ENCODE data around the gene FSTL3.
"Not testable (repeated sequence)": the region's sequence is repeated elsewhere in the genome, so short reads cannot be mapped to it uniquely, and the experiment has no call there.

The FSTL3 gene

DNA sequence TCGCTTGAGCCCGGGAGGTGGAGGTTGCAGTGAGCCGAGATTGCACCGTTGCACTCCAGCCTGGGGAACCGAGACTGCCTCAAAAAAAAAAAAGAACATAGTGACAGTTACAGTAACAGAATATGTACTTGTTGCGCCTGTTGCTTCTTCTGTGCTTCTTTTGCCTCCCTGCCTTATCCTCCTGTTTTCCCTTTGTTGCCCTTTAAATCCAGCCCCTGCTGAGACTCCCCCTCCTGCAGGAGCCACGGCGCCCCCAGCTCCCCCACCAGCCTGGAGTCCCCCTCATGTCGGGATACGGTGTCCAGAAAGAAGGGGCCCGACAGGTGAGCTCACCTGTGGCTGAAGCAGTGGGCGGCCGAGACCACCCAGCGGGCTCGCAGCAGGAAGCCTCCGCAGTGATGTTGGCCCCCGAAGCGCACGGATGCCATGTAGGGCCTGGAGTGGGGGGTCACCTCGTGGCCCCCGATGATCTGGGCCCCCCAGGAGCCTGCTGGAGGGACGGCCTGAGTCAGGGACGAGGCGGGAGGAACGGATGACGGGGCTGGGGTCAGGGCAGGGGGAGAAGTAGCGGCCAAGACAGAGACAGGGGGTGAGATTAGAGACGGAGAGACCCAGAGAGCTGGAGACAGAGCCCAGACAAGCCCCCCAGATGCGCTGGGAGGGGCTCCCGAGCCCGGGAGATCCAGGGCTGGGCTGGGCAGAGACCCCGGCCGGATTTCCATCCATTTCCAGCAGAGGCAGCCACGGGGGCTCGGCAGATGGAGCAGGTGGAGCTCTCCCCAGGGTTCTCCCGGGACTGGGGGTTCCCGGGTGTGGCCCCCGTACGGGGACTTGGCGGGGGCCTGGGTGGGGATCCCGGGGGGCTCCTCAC, 18.5 kb downstream of the FSTL3 start:
- H3K4me3 Mint-ChIP-seq: peak overlapping the region; percentile 60
- H3K9me3 Mint-ChIP-seq: no peaks in the 10 kb centered on the region
- peak overlapping the region; percentile 51 for H3K27ac Mint-ChIP-seq
- intact Hi-C loops (cut with micrococcal nuclease): no loop called here
- H3K27me3 Mint-ChIP-seq: peaks cover 22% of the 10 kb centered on the region
- H3K4me1 Mint-ChIP-seq (ENCODE audit: low read depth): peaks cover 38% of the 10 kb centered on the region
- no peaks in the 10 kb centered on the region for H3K36me3 Mint-ChIP-seq (ENCODE audit: low read depth)

DNA sequence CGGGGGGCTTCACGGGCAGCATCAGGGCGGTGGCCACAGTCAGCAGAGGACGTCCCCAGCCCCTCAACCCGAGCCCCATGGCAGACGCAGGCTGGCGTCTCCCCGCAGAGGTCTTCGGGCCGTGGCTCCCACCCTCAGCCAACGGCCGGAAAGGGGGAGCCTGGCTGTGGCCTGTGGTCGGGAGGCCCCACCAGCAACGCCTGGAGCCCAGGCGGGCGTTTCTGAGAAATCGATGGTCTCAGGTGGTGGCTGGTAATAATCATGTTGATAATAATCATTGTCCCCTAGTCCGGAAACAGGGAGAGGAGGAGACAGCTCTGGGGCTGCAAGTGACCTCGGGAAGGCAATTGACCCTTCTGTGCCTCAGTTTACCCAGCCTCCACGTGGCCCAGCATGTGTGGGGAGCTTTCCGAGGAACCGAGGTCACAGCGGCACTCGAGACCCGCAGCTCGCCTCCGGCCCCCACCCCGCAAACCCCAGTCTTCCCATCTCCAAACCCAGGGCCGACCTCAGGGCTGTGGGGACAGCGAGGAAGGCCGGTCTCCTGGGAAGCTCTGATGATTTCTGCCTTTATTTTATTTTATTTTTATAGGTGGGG, 19.3 kb downstream of the FSTL3 start, which contains the start of gene PRSS57:
Gene PRSS57, minus strand, starts transcription at position 101 of the 598 bp plus-strand sequence. Its CDS starts 22 bp downstream, at position 79.
- peaks cover 22% of the 10 kb centered on the region for H3K27me3 Mint-ChIP-seq
- H3K4me3 Mint-ChIP-seq: peak within 1 kb of the TSS; percentile 60
- H3K27ac Mint-ChIP-seq: peak within 1 kb of the TSS; percentile 51
- intact Hi-C loops (cut with micrococcal nuclease): no loop called here
- no peaks in the 10 kb centered on the region for H3K36me3 Mint-ChIP-seq (ENCODE audit: low read depth)
- peaks cover 38% of the 10 kb centered on the region for H3K4me1 Mint-ChIP-seq (ENCODE audit: low read depth)
- no peaks in the 10 kb centered on the region for H3K9me3 Mint-ChIP-seq

DNA sequence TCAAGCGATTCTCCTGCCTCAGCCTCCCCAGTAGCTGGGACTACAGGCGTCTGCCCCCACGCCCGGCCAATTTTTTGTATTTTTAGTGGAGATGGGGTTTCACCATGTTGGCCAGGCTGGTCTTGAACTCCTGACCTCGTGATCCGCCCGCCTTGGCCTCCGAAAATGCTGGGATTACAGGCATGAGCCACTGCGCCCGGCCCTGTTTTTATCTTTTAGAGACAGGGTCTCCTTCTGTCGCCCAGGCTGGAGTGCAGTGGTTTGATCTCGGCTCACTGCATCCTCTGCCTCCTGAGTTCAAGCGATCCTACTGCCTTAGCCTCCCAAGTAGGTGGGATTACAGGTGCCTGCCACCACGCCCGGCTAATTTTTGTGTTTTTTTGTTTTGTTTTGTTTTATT, 22.3 kb downstream of the FSTL3 start:
- intact Hi-C loops (cut with micrococcal nuclease); H3K4me3 Mint-ChIP-seq; H3K9me3 Mint-ChIP-seq; H3K36me3 Mint-ChIP-seq (ENCODE audit: low read depth): not testable (repeated sequence)
- peaks cover 60% of the 10 kb centered on the region for H3K4me1 Mint-ChIP-seq (ENCODE audit: low read depth)
- peaks cover 22% of the 10 kb centered on the region for H3K27me3 Mint-ChIP-seq
- peak overlapping the region; percentile 61 for H3K27ac Mint-ChIP-seq

DNA sequence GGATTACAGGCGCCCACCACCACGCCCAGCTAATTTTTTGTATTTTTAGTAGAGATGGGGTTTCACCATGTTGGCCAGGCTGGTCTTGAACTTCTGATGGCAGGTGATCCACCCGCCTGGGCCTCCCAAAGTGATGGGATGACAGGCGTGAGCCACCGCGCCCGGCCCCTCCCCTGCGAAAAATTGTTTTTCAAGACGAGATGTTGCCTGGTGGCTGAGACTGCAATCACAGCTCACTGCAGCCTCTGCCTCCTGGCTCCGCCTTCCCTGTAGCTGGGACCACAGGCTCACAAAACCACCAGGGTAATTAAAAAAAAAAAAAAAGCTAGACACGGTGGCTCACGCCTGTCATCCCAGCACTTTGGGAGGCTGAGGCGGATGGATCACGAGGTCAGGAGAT, 23.7 kb downstream of the FSTL3 start:
- peaks cover 11% of the 10 kb centered on the region for H3K27me3 Mint-ChIP-seq
- H3K27ac Mint-ChIP-seq: peak overlapping the region; percentile 61
- H3K9me3 Mint-ChIP-seq; intact Hi-C loops (cut with micrococcal nuclease); H3K36me3 Mint-ChIP-seq (ENCODE audit: low read depth): not testable (repeated sequence)
- H3K4me1 Mint-ChIP-seq (ENCODE audit: low read depth): peaks cover 58% of the 10 kb centered on the region
- peak overlapping the region; percentile 9 for H3K4me3 Mint-ChIP-seq

DNA sequence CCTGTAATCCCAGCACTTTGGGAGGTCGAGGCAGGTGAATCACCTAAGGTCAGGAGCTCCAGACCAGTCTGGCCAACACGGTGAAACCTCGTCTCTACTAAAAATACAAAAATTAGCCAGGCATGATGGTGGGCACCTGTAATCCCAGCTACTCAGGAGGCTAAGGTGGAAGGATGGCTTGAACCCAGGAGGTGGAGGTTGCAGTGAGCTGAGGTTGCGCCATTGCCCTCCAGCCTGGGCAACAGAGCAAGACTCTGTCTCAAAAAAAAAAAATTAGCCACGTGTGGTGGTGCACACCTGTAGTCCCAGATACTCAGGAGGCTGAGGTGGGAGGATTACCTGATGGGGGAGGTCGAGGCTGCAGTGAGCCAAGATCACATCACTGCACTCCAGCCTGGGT, 26.7 kb downstream of the FSTL3 start:
- Mint-ChIP-seq H3K4me3 (peak overlapping the region; percentile 92), H3K27me3 (peaks cover 14% of the 10 kb centered on the region), H3K4me1 (ENCODE audit: low read depth) (peaks cover 44% of the 10 kb centered on the region), H3K27ac (peak overlapping the region; percentile 85)
- intact Hi-C loops (cut with micrococcal nuclease); H3K9me3 Mint-ChIP-seq; H3K36me3 Mint-ChIP-seq (ENCODE audit: low read depth): not testable (repeated sequence)

DNA sequence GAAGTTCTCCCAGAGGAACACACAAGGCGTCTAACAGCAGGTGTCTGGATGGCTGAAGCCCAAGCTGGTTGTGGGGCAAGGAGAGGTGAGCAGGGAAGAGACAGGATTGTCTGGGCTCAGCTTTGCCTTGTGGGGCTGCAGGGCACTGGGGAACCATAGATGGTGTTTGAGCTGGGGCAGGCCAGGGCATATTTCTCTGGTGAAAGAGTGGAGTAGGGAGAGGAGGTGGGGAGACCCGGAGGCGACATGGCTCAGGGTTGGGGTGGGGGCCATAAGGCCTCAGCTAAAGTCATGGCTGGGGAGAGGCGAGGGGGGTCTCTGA, 27.1 kb downstream of the FSTL3 start:
- H3K27ac Mint-ChIP-seq: peak overlapping the region; percentile 85
- intact Hi-C loops (cut with micrococcal nuclease): no loop called here

DNA sequence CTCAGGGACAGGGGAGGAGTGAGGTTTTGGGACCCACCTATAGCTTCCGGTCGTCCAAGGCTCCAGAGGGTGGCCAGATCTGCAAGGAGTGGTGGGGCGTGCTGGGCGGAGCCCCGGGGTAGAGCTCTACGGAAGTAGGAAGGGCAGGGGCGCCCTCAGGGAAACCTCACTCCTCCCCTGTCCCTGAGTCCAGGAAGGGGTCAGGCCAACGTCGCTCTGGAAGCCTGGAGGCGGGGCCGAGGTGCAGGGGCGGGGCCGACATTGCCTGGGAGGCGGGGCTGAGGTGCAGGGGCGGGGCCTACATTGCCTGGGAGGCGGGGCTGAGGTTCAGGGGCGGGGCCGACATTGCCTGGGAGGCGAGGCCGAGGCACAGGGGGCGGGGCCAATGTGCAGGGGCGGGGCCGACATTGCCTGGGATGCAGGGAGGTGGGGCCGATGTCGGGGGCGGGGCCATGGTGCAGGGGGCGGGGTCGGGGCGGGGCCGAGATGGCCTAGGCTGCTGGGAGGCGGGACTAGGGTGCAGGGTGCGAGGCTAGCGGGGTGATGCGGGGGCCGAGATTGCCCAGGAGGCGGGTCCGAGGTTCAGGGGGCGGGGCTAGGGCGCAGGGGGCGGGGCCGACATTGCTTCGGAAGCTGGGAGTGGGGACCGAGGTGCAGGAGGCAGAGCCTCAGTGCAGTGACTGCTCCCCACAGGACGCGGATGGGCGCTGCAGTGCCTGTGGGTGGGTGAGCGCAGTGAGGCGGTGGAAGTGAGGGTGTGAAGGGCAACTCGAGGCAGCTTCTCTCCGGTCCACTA, 27.7 kb downstream of the FSTL3 start:
- peak overlapping the region; percentile 92 for H3K4me3 Mint-ChIP-seq
- intact Hi-C loops (cut with micrococcal nuclease): loop anchor here (1.0 kb wide), 1 partner anchor 23 kb away; no protein-coding TSS in a partner anchor
- peaks cover 8% of the 10 kb centered on the region for H3K36me3 Mint-ChIP-seq (ENCODE audit: low read depth)

More for the DNA sequence above, 27.1 kb downstream of the FSTL3 start:
- peak overlapping the region; percentile 92 for H3K4me3 Mint-ChIP-seq
- peaks cover 18% of the 10 kb centered on the region for H3K27me3 Mint-ChIP-seq
- H3K9me3 Mint-ChIP-seq: no peaks in the 10 kb centered on the region
- peaks cover 8% of the 10 kb centered on the region for H3K36me3 Mint-ChIP-seq (ENCODE audit: low read depth)
- peaks cover 44% of the 10 kb centered on the region for H3K4me1 Mint-ChIP-seq (ENCODE audit: low read depth)

DNA sequence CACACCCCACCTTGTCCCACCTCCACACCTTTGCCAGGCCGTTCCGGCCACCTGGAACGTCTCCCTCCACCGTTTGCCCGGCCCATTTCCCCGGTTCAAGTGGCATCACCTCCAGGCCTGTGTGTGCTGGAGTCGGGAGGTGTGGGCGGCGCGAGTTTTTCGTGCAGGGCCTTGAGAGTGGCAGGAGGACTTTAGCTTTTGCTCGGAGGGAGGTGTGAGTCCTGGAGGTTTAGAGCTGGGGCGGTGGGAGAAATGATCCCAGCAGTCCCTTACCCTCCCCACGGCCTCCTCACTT, 28.2 kb downstream of the FSTL3 start:
- Mint-ChIP-seq H3K27ac (peak overlapping the region; percentile 85), H3K9me3 (no peaks in the 10 kb centered on the region), H3K4me1 (ENCODE audit: low read depth) (peaks cover 33% of the 10 kb centered on the region), H3K4me3 (peak overlapping the region; percentile 66), H3K27me3 (peaks cover 21% of the 10 kb centered on the region), H3K36me3 (ENCODE audit: low read depth) (peaks cover 8% of the 10 kb centered on the region)
- intact Hi-C loops (cut with micrococcal nuclease): loop anchor here (1.0 kb wide), 1 partner anchor 23 kb away; no protein-coding TSS in a partner anchor

More for the DNA sequence above, 27.7 kb downstream of the FSTL3 start:
- H3K4me1 Mint-ChIP-seq (ENCODE audit: low read depth): peaks cover 38% of the 10 kb centered on the region
- H3K27me3 Mint-ChIP-seq: peaks cover 21% of the 10 kb centered on the region
- H3K27ac Mint-ChIP-seq: peak overlapping the region; percentile 85
- no peaks in the 10 kb centered on the region for H3K9me3 Mint-ChIP-seq

DNA sequence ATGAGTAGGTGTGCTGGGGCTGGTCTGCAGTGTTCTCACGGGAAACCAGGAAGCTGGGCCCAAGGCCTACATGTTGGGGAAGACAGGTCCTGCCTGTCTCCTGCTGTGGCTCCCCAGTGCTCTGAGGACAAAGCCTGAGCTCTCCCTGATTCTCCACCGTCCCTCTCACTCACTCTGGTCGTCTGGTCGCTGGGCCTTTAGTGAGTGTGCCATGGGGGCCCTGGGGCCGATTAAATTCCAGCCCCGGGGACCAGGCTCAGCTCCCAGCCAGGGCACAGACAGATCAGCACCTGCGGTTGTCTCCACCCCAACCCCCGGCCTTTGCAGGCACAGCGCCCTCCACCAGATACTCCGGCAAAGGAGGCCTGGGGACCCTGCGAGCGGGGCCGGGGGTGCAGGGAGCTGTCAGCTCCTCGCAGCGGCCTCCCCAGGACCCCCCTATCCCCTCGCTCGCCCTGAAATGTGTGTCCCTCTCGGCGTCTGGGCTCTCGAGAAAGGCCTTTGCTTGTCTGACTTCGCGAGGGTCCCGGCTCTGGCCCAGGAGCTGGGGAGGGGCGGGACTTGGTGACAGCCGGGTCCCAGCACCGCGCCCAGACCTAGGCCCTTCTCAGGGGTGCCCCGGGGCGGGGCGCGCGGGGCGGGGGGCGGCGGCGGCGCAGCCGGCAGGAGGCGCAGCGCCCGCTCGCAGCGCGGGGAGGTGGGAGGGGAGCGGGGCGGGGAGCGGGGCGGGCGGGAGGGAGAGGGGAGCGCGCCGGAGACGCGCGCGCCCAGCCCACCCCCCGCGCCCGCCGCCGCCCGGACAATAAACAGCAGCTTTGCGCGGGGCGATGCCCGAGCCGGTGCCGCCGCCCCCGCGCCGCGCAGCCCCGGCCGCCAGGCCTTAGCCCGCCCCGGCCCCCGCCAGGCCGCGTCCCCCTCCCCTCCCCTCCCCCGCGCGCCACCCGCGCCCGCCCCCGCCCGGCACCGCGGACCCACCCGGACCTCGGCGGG, 32.3 kb downstream of the FSTL3 start, which contains the start of gene PALM:
Gene PALM, plus strand, starts transcription at position 782 of the 990 bp plus-strand sequence. CDS start 212 bp downstream, outside the sequence.
- H3K9me3 Mint-ChIP-seq: no peaks in the 10 kb centered on the region
- H3K4me1 Mint-ChIP-seq (ENCODE audit: low read depth): peaks cover 10% of the 10 kb centered on the region
- no peak within 1 kb of the TSS for H3K27ac Mint-ChIP-seq
- peaks cover 3% of the 10 kb centered on the region for H3K36me3 Mint-ChIP-seq (ENCODE audit: low read depth)
- peak within 1 kb of the TSS; percentile 48 for H3K4me3 Mint-ChIP-seq
- intact Hi-C loops (cut with micrococcal nuclease): no loop called here
- peaks cover 55% of the 10 kb centered on the region for H3K27me3 Mint-ChIP-seq

DNA sequence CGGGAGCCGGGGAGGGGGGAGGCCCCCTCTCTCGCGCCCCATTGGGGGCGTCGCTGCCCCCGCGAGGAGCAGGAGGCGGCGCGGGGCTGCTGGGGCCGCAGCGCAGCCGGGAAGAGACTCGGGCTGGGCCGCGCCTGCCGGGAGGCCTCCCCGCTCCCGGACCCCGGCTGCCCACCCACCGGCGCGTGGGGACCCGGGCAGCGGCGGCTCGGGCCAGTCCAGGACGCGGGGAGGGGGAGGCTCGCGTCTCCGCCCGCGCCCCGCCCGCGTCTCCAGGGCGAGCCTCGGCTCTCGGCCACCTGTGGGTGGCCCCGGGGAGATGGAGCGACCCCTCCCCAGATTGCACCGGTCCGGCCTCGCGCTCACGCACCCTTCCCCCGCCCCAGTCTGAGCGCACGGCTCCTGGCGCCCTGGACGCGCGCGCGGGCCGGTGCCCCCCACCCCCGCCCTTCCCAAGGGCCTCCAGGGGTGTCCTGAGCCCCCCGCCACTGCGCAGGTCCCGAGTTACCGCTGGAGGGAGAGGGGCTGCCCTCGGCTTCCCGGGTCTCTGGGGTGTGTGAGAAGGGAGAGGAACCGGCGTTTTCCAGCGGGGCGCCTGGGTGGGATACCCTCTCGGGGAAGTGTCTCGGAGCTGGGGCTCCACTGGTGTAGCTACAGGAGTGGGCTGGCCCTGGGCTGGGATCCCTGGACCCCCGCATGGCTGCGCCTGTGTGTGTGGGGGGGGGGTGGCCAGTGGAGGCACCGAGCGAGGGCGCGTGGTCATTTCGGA, 33.2 kb downstream of the FSTL3 start:
- Mint-ChIP-seq H3K27me3 (peaks cover 58% of the 10 kb centered on the region), H3K9me3 (no peaks in the 10 kb centered on the region), H3K27ac (no peak overlapping the region), H3K4me1 (ENCODE audit: low read depth) (peaks cover 6% of the 10 kb centered on the region), H3K36me3 (ENCODE audit: low read depth) (no peaks in the 10 kb centered on the region), H3K4me3 (peak overlapping the region; percentile 39)
- intact Hi-C loops (cut with micrococcal nuclease): no loop called here

DNA sequence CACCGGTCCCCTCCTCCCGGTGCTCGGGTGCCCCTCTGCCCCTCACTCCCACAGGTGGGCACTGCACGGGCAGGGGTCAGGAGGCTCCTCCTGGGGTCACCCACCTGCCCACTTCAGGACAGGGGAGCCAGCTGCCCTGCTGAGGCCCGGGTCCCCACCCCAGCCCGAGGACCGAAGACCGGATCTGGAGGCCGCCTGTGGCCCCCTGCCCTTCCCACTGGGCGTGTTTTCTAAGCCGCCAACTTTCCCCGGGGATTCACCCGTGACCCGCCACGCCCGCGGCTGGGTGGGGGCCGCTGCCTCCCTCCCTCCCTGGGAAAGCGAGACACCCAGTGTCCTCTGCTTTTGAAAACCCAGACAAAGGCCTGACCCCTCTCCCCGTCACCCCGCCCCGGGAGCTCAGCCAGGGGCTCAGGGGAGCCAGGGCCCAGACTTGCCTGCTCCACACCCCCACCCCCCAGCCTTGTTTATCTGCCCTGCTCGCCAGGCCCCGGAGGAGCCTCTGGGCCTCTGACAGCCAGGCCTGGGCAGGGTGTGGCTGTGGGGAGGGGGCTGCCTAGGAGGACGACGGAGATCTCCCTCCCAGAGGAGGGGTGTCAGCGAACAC, 33.9 kb downstream of the FSTL3 start:
- Mint-ChIP-seq H3K27ac (no peak overlapping the region), H3K36me3 (ENCODE audit: low read depth) (no peaks in the 10 kb centered on the region), H3K9me3 (peaks cover 1% of the 10 kb centered on the region), H3K4me1 (ENCODE audit: low read depth) (peaks cover 5% of the 10 kb centered on the region), H3K27me3 (peaks cover 58% of the 10 kb centered on the region), H3K4me3 (no peak overlapping the region)
- intact Hi-C loops (cut with micrococcal nuclease): no loop called here

DNA sequence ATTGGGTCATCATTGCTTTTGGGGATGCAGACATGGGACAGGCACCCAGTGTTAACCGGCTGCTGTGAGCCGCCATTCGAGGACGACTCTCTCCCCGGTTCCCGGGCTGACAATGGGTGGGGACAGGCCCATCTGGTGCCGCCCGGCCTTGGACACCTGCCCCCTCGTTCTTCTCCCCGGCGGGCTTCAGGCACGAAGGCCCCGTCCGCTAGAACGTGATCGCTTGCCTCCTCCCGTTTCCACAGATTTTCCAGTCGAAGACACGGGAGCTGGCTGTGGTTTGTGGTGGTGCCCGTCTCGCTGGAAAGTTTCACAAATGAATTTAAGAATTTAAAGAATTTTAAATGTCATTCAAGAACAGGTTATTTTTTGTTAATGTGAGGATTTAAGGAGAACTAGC, 34.6 kb downstream of the FSTL3 start:
- peaks cover 8% of the 10 kb centered on the region for H3K9me3 Mint-ChIP-seq
- H3K36me3 Mint-ChIP-seq (ENCODE audit: low read depth): peaks cover 6% of the 10 kb centered on the region
- H3K4me1 Mint-ChIP-seq (ENCODE audit: low read depth): peaks cover 5% of the 10 kb centered on the region
- H3K27ac Mint-ChIP-seq: no peak overlapping the region
- H3K27me3 Mint-ChIP-seq: peaks cover 60% of the 10 kb centered on the region
- no peak overlapping the region for H3K4me3 Mint-ChIP-seq
- intact Hi-C loops (cut with micrococcal nuclease): no loop called here
